HepG2 (cell line): Measurements from ENCODE around the gene SLC7A6OS. TPM values are rescaled to one million over a fixed set of nuclear protein-coding genes. Genes with fewer than 3 reads are reported as not detected.
A peak's percentile ranks its signal among the peaks of the same experiment; 100 is the strongest.

ENCODE experiments used
- BORCS8-MEF2B ChIP-seq: sonication (generic); formaldehyde crosslinking; IDR thresholded peaks from 2 replicates; pipeline ENCODE4 v1.8.0; 2022; ENCODE audit warnings: mild to moderate bottlenecking, missing genetic modification reagents
- DBP ChIP-seq: sonication (generic); formaldehyde crosslinking; IDR thresholded peaks from 2 replicates; pipeline ENCODE4 v1.4.0; 2020; ENCODE audit warnings: missing genetic modification reagents; ENCODE audit errors: not compliant biosample characterization
- E2F1 ChIP-seq: sonication (generic); formaldehyde crosslinking; IDR thresholded peaks from 2 replicates; pipeline ENCODE4 v1.5.0; 2020; ENCODE audit warnings: missing genetic modification reagents
- PCBP1 ChIP-seq: fragments of 200-400 bp; formaldehyde crosslinking; IDR thresholded peaks from 2 replicates; pipeline ENCODE4 v1.6.1; 2017; ENCODE audit warnings: mild to moderate bottlenecking, low read depth, low read length, borderline replicate concordance
- PLRG1 ChIP-seq: fragments of 450-650 bp; conservative IDR thresholded peaks from 2 replicates; pipeline ENCODE4 v1.6.1; 2016
- RERE ChIP-seq: IDR thresholded peaks from 2 replicates; pipeline ENCODE4 v1.6.1; 2016; ENCODE audit warnings: low read depth, missing genetic modification reagents, missing compliant biosample characterization
- STAG1 ChIP-seq: sonication (generic); formaldehyde crosslinking; IDR thresholded peaks from 2 replicates; pipeline ENCODE4 v1.4.0; 2020; ENCODE audit warnings: missing genetic modification reagents
- TIGD3 ChIP-seq: sonication (generic); formaldehyde crosslinking; IDR thresholded peaks from 2 replicates; pipeline ENCODE4 v1.5.1; 2020; ENCODE audit warnings: mild to moderate bottlenecking, missing genetic modification reagents, borderline replicate concordance
- WIZ ChIP-seq: sonication (generic); formaldehyde crosslinking; IDR thresholded peaks from 2 replicates; pipeline ENCODE4 v1.5.1; 2020; ENCODE audit warnings: mild to moderate bottlenecking, missing genetic modification reagents
- ZBTB39 ChIP-seq: sonication (generic); formaldehyde crosslinking; IDR thresholded peaks from 2 replicates; pipeline ENCODE4 v1.5.0; 2020; ENCODE audit warnings: missing genetic modification reagents
- ZFP36 ChIP-seq: fragments of 150-350 bp; IDR thresholded peaks from 2 replicates; pipeline ENCODE4 v1.6.1; 2018; ENCODE audit warnings: borderline replicate concordance, low read length, low read depth; ENCODE audit not compliant: partially characterized antibody
- ZNF136 ChIP-seq: sonication (generic); formaldehyde crosslinking; IDR thresholded peaks from 2 replicates; pipeline ENCODE4 v1.8.1; 2022; ENCODE audit warnings: low read depth, mild to moderate bottlenecking, moderate library complexity, missing genetic modification reagents
- ZNF367 ChIP-seq: sonication (generic); formaldehyde crosslinking; IDR thresholded peaks from 2 replicates; pipeline ENCODE4 v1.4.0; 2020; ENCODE audit warnings: missing genetic modification reagents, borderline replicate concordance
- ZNF382 ChIP-seq: sonication (generic); formaldehyde crosslinking; IDR thresholded peaks from 2 replicates; pipeline ENCODE4 v1.5.0; 2020; ENCODE audit warnings: missing genetic modification reagents, mild to moderate bottlenecking, borderline replicate concordance
- ZNF710 ChIP-seq: sonication (generic); formaldehyde crosslinking; IDR thresholded peaks from 2 replicates; pipeline ENCODE4 v1.5.0; 2020; ENCODE audit warnings: mild to moderate bottlenecking, missing genetic modification reagents, borderline replicate concordance
- polyA plus RNA-seq, 8 experiments: library from polyadenylated mRNA; depleted of rRNA in 3 of 8; stranded (reverse) in 7 of 8; unstranded in 1 of 8; fragments of >200 nt; fragmentation: Illumina TruSeq in 4 of 8; extraction: Trizol in 4 of 8; gene quantifications; 2 replicates each; pipeline versions ENCODE4 v1.2.1 to v1.2.3, GENCODE V29; 2011 to 2016; ENCODE audit warnings: low read depth in 4 of 8, missing spikeins in 1 of 8, mixed read lengths in 1 of 8; ENCODE audit not compliant: insufficient read depth in 1 of 8
- total RNA-seq, 5 experiments: library from RNA; depleted of rRNA; stranded (reverse); fragments of >200 nt; fragmentation: Illumina TruSeq; extraction: Trizol; gene quantifications; 2 replicates each; pipeline ENCODE4 v1.2.3, GENCODE V29; 2016; ENCODE audit warnings: low read depth in 1 of 5

SLC7A6OS gene
- total and polyA plus RNA-seq, 2 of the 13 experiments (the other 11 are each of a cell fraction or from before 2014, with no cell fraction given) = 11.2 to 21.5 TPM

- TF ChIP-seq TIGD3 (CRISPR knock-in tag) (0 out of 2 replicates have a peak, but pooled peaks have one; percentile 35), ZNF382 (CRISPR knock-in tag) (no peak), ZNF136 (CRISPR knock-in tag) (0 out of 2 replicates have a peak, but pooled peaks have one; percentile 30), ZNF367 (CRISPR knock-in tag) (no peak), E2F1 (CRISPR knock-in tag) (no peak), ZBTB39 (CRISPR knock-in tag) (no peak), PLRG1 (no peak), STAG1 (CRISPR knock-in tag) (no peak), WIZ (CRISPR knock-in tag) (no peak), ZFP36 (no peak), RERE (no peak), ZNF710 (CRISPR knock-in tag) (peak; percentile 74; the same call in 1 of the 2 replicates), BORCS8-MEF2B (CRISPR knock-in tag) (no peak), PCBP1 (0 out of 2 replicates have a peak, but pooled peaks have one; percentile 65), DBP (CRISPR knock-in tag) (no peak)
Observed at GRCh38 chr16:68263559-68264127, 47.1 kb downstream of the SLC7A6OS start (continued).
